GM19035 (cell line): Measurements from ENCODE around the gene SLC22A4.

Experiments used
- ATAC-seq: cut with Tn5 transposase; IDR thresholded peaks from one replicate; pipeline ENCODE4 v1.9.1; 2021; ENCODE audit not compliant: unreplicated experiment

SLC22A4 gene

DNA sequence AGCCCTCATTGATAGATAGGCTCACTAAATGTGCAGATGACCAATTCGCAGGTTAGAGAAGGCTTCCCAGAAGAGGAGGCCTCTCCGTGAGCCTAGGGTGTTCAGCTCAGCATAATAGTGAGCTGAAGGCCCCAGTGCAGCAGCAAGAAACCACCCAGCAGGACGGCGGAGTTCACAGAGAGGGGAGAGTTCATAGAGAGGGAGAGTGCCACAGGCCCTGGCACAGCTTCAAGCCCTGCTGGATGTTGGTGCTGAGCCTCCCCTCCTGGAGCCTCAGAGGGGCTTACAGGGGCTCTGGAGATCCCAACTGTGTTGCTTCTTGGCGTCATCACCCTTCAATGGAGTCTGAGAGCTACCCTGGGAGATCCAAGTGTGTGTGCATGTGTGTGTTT, 77.4 kb downstream of the SLC22A4 start:
- no peak for ATAC-seq

GRCh38 chr5:132372127-132372526, 77.9 kb downstream of the SLC22A4 start:
- ATAC-seq: no peak

- ATAC-seq: no peak
Measured at GRCh38 chr5:132372542-132372941, 78.3 kb downstream of the SLC22A4 start.

DNA sequence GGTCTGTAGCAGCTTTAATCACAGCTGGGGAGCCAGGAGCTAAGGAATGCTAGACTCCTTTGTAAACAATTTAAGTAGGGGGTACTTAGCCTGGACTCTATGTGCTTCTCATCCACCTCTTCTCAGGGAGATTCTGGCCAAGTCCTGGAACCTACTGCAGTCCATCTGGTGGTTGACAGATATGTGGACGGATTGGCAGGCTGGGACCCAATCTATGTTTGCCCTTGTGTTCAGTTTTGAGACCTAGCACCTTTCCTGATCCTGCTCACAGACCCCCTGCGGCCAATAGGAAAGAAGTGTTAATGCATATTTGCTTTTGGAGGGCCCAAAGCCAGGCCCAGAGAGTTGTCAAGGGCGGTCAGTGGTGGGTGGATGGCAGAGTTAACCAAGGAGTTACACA, 81.8 kb downstream of the SLC22A4 start:
- ATAC-seq: no peak

GRCh38 chr5:132376694-132377641, 82.8 kb downstream of the SLC22A4 start:
- ATAC-seq: no peak

DNA sequence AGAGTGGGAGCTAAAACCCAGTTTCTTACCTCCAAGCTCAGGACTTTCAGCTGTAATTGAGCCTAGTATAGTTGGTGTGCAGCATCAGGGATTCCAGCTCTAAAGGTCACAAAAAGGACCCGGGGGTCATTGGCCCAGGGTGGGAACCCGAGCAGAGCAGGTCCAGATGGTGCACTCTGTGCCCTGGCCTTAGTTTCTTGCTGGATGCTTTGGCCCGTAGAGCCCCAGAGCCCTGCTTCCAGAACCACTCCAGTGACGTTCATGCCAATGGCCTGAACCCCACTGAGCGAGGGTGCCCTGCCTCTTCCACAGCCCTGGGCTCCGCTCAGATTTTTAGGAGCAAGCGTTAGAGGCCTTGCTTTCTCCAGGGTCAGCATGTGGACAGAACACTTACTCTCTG, 83.5 kb downstream of the SLC22A4 start:
- no peak for ATAC-seq

DNA sequence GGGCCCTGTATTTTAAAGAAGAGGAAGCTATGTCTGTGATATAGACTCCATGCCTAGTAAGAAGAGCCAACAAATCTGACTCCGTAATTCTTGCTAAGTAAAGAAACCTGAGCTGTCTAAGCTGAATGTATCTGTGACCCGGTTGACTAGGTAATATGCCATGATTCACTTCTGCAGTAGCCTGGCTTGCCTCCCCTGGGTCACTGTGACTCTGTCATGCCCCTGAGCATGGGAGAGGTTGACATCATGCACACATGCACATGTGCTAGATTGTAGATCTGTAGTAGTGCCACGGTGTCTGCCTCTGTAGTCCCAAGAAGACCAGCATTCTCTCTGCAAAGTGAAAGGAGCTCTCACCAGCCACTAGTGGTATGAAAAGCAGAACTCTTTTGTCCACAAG, 84.4 kb downstream of the SLC22A4 start:
- ATAC-seq: no peak

GRCh38 chr5:132380047-132380446, 85.9 kb downstream of the SLC22A4 start:
- no peak for ATAC-seq

GRCh38 chr5:132380741-132381140, 86.5 kb downstream of the SLC22A4 start:
- ATAC-seq: no peak

GRCh38 chr5:132381614-132382013, 87.4 kb downstream of the SLC22A4 start:
- no peak for ATAC-seq

- ATAC-seq: no peak
Measured at GRCh38 chr5:132383261-132383660, 89.1 kb downstream of the SLC22A4 start.

GRCh38 chr5:132383984-132384383, 89.8 kb downstream of the SLC22A4 start:
- ATAC-seq: no peak

DNA sequence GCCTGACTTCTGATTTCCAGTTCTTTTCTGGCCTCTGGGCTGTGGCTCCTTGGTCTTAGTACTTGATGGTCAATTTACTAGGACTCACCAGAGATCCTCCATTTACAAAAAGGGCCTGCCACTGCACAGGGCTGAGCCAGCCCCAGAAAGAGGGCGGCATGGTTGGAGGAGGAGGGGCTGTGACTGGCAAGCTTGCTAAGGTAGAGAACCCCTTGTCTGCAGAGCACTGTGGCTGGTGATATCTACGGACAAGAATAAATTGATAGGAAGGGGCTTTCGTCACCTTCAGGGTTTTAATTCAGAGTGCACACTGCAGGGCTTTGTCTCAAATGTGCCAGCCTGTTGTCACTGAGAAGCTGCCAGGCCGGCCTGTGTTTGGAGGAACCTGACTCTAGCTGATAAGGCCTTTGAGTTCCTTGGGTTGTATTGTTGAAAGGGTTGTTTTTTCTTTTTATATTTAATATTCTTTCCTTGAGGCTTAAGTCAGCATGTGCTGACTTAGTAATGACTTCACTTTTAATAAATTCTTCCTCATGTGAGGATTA, 90.4 kb downstream of the SLC22A4 start:
- no peak for ATAC-seq

DNA sequence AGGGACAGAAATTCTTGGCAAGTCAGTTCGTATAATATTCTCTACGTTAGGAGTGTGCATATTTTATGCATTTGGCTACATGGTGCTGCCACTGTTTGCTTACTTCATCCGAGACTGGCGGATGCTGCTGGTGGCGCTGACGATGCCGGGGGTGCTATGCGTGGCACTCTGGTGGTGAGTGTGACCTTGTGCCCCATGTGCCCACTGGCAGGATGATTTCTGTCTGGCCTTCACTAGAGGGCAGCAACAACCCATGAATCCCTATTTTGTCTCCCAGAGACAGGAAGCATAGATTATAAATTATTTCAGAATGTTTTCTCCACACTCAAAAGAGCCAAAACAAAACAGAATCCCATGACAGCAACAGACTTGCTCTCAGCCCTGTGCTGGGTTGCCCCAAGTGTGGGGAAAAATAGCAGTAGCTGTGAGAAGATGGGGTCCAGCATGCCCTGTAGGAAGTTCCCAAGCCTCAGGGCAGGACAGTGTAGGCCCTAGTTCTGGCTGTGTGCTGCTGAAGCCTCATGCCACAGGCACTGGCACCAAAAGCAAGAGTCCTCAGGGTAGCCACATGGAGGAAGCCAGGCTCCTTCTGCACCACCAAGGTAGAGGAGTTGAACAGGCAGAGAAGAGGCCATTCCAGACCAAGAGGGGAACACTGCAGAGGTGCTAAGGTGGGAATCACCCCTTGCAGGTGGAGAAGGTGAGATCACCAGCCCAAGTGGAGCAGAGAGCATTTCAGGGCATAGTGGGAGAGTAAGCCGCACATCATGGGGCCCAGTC, 91.3 kb downstream of the SLC22A4 start:
- ATAC-seq: no peak

DNA sequence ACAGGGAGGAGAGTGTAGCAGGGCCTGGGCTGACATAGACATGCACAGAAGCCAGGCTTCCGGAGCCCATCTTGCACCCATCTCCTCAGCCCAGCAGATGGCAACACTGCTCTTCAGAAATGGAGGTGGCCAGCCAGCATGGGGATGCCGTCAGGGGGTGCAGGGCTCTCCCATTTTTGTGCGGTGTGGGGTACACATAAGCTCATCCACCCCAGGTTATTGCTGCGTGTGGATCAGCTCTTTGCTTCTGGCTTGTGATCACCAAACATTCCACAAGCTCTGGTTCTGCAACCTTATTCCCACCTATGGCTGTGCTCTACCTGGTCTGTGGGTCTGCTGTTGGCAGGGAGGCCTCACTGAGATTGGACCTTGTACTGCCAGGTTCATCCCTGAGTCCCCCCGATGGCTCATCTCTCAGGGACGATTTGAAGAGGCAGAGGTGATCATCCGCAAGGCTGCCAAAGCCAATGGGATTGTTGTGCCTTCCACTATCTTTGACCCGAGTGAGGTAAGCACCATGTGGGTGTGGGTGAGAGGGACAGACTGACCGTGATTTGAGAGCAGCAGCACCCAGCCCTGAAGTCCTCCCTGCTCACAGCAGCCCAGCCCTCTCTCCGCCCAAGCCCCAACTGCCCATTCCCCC, 92.6 kb downstream of the SLC22A4 start:
- ATAC-seq: peak; percentile 85

DNA sequence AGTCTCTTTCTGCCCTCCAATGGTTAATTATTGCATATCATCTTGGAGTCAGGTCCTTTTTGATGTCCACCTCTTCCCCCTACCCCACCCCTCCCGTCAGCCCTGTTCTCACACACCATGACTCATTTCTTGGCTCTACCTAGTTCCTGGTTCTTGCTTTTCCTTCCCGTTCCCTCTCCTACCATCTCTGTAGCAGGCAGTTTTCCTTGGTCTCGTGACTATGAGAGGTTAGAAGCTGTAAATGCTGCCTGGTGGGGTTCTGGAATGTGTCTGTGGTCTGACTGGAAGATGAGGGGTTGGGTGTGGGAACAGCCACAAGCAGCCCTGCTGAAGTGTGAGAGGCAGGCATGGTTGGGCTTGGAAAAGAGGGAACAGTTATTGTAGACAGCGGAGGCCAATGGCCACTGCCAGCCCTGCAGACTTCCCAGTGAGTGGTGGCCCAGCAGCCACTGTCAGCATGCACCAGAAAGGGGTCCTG, 93.5 kb downstream of the SLC22A4 start:
- no peak for ATAC-seq

GRCh38 chr5:132388244-132389050, 94.3 kb downstream of the SLC22A4 start:
- ATAC-seq: no peak

DNA sequence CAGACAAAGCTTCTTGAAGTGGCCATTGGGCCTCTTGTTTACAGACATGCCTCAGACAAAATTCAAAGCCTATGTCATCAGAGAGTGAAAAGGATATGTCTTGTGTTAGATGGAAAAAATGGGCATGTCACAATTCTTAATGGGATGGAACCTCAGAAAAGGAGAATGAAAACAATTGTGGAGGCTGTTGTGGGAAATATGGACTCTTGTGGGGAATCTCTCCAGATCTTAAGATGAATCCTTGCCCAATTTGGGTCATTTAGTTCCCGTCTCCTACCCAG, 94.8 kb downstream of the SLC22A4 start:
- no peak for ATAC-seq

DNA sequence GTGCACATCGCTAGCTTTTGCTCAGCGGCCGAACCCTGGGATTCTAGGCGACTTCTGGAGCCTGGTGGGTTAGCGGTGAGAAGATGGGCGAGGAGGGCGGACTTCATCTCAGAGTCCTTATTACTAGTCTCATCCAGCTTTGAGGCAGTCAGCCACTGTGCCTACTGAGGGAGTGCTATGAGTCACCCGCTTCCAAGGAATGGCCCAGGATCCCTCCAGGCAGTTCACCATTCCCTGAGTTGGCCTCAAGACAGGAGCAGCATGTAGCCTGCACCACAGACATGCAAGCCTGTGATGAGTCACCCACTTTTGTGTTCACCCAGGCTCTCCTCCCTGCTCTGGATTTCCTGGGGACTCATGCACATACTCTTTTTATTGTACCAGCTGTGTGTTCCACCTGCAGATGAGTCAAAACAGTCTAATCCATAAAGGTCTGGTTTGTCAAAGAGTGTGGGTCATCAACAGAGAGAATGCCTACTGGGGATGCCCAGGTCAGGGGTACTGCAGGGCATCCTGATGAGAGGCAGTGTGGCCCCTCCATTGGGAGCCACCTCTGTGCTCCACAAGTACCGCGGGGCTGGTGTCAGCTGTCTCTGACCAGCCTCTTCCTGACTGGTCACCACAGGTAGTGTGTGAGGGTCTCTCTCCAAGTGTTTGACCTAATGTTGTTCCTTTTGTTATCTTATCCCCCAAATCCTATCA, 95.5 kb downstream of the SLC22A4 start:
- no peak for ATAC-seq

DNA sequence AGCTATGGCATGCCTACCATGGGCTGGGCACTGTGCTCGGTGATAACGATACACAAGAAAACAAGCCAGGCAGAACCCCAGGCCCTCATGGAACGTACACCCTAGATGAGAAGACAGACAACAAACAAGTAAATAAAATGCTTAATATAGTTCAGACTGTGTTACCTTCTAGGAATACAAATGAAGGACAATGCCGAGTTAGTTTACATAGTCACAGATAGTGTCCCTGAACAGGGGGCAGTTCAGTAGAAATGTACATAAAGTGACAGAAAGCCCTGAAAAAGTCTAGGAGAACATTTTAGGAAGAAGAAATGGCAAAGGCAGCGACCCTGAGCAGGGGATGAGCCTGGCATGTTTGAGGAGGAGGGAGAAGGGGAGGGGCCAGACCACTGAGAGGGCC, 97.1 kb downstream of the SLC22A4 start:
- no peak for ATAC-seq
